ENCODE measurements around the gene SHC3.
A peak's percentile ranks its signal among the peaks of the same experiment; 100 is the strongest.

SHC3 gene

DNA sequence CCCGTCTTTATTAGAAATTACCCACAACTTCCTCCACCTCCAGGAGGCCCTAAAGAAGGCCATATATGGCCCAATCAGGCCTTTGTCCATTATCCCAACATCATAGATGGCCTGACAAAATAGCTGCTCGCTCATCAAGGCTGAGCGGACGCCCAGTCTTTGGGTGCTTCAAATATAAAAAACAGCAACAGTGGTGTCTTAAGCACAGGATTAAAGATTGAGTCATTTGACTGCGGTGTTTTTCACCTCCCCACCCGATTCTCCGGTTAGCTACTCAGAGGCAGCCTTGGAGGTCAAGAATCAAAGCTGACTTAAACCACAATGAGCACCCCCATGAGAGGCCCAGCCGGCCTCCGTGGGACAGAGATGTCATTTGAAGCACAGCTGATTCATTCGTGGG lies 168.6 kb downstream of the SHC3 start:
- Histone ChIP-seq H4K20me1 (ENCODE audit: insufficient read depth, low read length) (no peaks in the 10 kb centered on the region), H3K9me3 (ENCODE audit: insufficient read depth, low read length, severe bottlenecking) (no peaks in the 10 kb centered on the region), H3K36me3 (ENCODE audit: insufficient read depth, low read length) (no peaks in the 10 kb centered on the region), H3K4me3 (ENCODE audit: low read depth in 1 of 2, low read length in 2 of 2) (no peak overlapping the region), H3K4me2 (ENCODE audit: insufficient read depth, low read length) (no peak overlapping the region), H3K4me1 (ENCODE audit: insufficient read depth, low read length) (no peaks in the 10 kb centered on the region), H3K9ac (ENCODE audit: low read depth, low read length) (no peak overlapping the region), H3K27ac (ENCODE audit: low read length) (no peak overlapping the region), H2AFZ (ENCODE audit: low read depth, low read length) (no peak overlapping the region), H3K27me3 (ENCODE audit: insufficient read depth, low read length, poor library complexity) (no peaks in the 10 kb centered on the region), H3K79me2 (ENCODE audit: insufficient read depth, low read length) (no peaks in the 10 kb centered on the region)
- TF ChIP-seq, protein P1, sequence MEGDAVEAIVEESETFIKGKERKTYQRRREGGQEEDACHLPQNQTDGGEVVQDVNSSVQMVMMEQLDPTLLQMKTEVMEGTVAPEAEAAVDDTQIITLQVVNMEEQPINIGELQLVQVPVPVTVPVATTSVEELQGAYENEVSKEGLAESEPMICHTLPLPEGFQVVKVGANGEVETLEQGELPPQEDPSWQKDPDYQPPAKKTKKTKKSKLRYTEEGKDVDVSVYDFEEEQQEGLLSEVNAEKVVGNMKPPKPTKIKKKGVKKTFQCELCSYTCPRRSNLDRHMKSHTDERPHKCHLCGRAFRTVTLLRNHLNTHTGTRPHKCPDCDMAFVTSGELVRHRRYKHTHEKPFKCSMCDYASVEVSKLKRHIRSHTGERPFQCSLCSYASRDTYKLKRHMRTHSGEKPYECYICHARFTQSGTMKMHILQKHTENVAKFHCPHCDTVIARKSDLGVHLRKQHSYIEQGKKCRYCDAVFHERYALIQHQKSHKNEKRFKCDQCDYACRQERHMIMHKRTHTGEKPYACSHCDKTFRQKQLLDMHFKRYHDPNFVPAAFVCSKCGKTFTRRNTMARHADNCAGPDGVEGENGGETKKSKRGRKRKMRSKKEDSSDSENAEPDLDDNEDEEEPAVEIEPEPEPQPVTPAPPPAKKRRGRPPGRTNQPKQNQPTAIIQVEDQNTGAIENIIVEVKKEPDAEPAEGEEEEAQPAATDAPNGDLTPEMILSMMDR (IDR thresholded peaks at IDR 0.05; ENCODE audit: borderline replicate concordance, extremely low read depth, low read length, poor library complexity, severe bottlenecking) = no peak
- TF ChIP-seq EZH2 (IDR thresholded peaks at IDR 0.05; ENCODE audit: borderline replicate concordance, low read depth, low read length, severe bottlenecking) = no peak
- no peak for DNase-seq
- no peak for ATAC-seq (ENCODE audit: insufficient read depth, low read depth)

DNA sequence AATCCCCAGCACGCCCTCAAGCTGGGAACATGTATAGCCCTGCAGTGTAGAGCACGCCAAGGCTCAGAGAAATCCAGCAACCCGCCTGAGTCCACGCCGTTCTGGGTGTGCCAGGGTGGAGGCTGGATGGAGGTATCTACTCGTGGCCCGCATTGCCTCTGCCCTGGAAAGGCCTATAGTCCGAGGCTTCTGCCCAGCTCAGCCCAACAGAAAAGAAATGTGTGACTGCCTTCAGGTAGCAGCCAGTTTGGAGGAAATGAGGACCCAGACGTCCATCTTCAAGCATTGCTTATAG lies 169.1 kb downstream of the SHC3 start:
- no peaks in the 10 kb centered on the region for H3K9me3 ChIP-seq (ENCODE audit: insufficient read depth, low read length, severe bottlenecking)
- no peak overlapping the region for H2AFZ ChIP-seq (ENCODE audit: low read depth, low read length)
- no peak for TF ChIP-seq EZH2 (IDR thresholded peaks at IDR 0.05; ENCODE audit: borderline replicate concordance, low read depth, low read length, severe bottlenecking)
- no peak overlapping the region for H3K9ac ChIP-seq (ENCODE audit: low read depth, low read length)
- DNase-seq = no peak
- H3K36me3 ChIP-seq (ENCODE audit: insufficient read depth, low read length) = no peaks in the 10 kb centered on the region
- no peak for ATAC-seq (ENCODE audit: insufficient read depth, low read depth)
- no peak overlapping the region for H3K4me3 ChIP-seq (ENCODE audit: low read depth in 1 of 2, low read length in 2 of 2)
- H3K4me1 ChIP-seq (ENCODE audit: insufficient read depth, low read length) = no peaks in the 10 kb centered on the region
- no peak overlapping the region for H3K27ac ChIP-seq (ENCODE audit: low read length)
- no peaks in the 10 kb centered on the region for H3K79me2 ChIP-seq (ENCODE audit: insufficient read depth, low read length)
- no peaks in the 10 kb centered on the region for H3K27me3 ChIP-seq (ENCODE audit: insufficient read depth, low read length, poor library complexity)
- H4K20me1 ChIP-seq (ENCODE audit: insufficient read depth, low read length) = no peaks in the 10 kb centered on the region
- no peak overlapping the region for H3K4me2 ChIP-seq (ENCODE audit: insufficient read depth, low read length)

DNA sequence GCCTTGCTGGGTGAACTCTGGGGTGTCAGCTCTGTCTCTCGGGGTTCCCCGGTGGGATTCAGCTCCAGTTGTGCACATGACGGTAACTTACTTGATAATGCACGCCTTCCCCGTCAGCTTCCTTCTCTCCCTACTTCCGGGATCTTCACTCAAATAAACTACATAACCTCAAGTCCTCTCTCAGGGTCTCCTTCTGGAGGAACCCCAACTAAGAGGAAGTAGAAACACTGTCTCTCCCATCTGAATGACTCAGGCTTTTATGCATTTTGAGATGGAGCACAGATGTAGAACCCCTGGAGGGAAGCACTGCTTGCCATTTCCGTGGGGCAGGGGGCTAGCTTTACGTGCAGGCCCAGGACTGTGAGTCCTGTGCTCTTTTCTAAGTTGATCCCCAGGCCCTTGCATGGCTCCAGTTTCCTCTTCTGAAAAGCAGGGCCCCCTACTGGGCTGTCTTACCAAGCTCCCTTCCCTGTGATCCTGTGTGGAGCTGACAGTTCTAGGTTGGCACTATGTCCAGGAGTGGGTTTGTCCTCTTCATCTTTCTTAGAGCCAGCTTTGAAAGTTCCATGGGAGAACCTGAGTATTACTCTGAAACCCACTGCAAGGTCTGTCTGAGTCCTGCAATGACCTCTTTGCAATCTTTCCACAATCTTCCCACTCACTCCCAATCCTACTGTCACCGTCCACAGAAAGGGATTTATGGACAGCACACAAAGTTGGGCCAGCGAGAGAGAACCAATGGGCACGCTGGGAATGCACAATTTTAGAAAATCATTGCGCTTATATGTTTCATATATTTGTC lies 169.7 kb downstream of the SHC3 start:
- TF ChIP-seq, protein P1 (IDR thresholded peaks at IDR 0.05; ENCODE audit: borderline replicate concordance, extremely low read depth, low read length, poor library complexity, severe bottlenecking) = peak; percentile 11
- TF ChIP-seq EZH2 (IDR thresholded peaks at IDR 0.05; ENCODE audit: borderline replicate concordance, low read depth, low read length, severe bottlenecking) = no peak
- DNase-seq = no peak
- no peak overlapping the region for H3K4me3 ChIP-seq (ENCODE audit: low read depth in 1 of 2, low read length in 2 of 2)

DNA sequence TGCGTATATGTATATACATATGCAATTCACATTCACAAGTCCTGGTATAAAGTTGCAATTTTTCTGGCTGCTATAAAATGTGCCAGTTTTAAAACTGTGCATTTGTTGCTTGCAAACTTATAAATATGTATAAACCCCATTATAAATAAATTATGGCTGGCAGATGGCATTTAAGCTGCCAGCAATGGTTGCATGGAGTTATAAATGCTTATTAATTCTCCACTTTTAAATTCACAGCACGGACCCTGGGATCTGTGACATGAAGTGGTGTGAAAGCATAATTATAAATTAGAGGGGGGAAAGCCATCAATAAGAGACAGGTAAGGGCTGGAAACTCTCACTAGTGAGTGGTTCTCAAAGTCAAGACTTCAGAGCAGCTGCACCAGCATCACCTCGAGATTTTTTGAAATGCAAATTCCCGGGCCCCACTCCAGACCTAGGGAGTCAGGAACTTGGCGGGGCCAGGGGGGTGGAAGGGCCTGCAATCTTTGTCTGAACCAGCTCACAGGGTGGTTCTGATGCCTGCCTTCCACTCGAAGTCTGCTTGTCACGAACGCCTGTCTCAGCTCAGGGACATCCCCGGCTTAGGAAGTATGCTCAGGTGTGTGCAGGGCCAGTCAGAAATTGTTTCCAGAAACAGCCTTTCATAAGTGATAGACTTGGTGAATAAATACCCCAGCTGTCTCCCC lies 170.4 kb downstream of the SHC3 start:
- Histone ChIP-seq H3K4me1 (ENCODE audit: insufficient read depth, low read length) (no peaks in the 10 kb centered on the region), H3K4me2 (ENCODE audit: insufficient read depth, low read length) (no peak overlapping the region), H3K9me3 (ENCODE audit: insufficient read depth, low read length, severe bottlenecking) (no peaks in the 10 kb centered on the region), H2AFZ (ENCODE audit: low read depth, low read length) (no peak overlapping the region), H3K27ac (ENCODE audit: low read length) (no peak overlapping the region), H3K9ac (ENCODE audit: low read depth, low read length) (no peak overlapping the region), H3K36me3 (ENCODE audit: insufficient read depth, low read length) (no peaks in the 10 kb centered on the region), H3K79me2 (ENCODE audit: insufficient read depth, low read length) (no peaks in the 10 kb centered on the region), H3K27me3 (ENCODE audit: insufficient read depth, low read length, poor library complexity) (no peaks in the 10 kb centered on the region), H3K4me3 (ENCODE audit: low read depth in 1 of 2, low read length in 2 of 2) (no peak overlapping the region), H4K20me1 (ENCODE audit: insufficient read depth, low read length) (no peaks in the 10 kb centered on the region)
- ATAC-seq (ENCODE audit: insufficient read depth, low read depth) = no peak
- DNase-seq = no peak
- TF ChIP-seq EZH2 (IDR thresholded peaks at IDR 0.05; ENCODE audit: borderline replicate concordance, low read depth, low read length, severe bottlenecking) = no peak
- TF ChIP-seq, protein P1 (IDR thresholded peaks at IDR 0.05; ENCODE audit: borderline replicate concordance, extremely low read depth, low read length, poor library complexity, severe bottlenecking) = no peak

More for the DNA sequence above, 169.7 kb downstream of the SHC3 start:
- no peak overlapping the region for H3K9ac ChIP-seq (ENCODE audit: low read depth, low read length)
- no peak for ATAC-seq (ENCODE audit: insufficient read depth, low read depth)
- H3K9me3 ChIP-seq (ENCODE audit: insufficient read depth, low read length, severe bottlenecking) = no peaks in the 10 kb centered on the region
- H3K4me1 ChIP-seq (ENCODE audit: insufficient read depth, low read length) = no peaks in the 10 kb centered on the region
- no peaks in the 10 kb centered on the region for H3K36me3 ChIP-seq (ENCODE audit: insufficient read depth, low read length)
- no peaks in the 10 kb centered on the region for H3K27me3 ChIP-seq (ENCODE audit: insufficient read depth, low read length, poor library complexity)
- no peak overlapping the region for H2AFZ ChIP-seq (ENCODE audit: low read depth, low read length)
- H4K20me1 ChIP-seq (ENCODE audit: insufficient read depth, low read length) = no peaks in the 10 kb centered on the region
- H3K4me2 ChIP-seq (ENCODE audit: insufficient read depth, low read length) = no peak overlapping the region
- H3K79me2 ChIP-seq (ENCODE audit: insufficient read depth, low read length) = no peaks in the 10 kb centered on the region
- H3K27ac ChIP-seq (ENCODE audit: low read length) = no peak overlapping the region

Measured in DND-41 (cell line).